Thyroid gland (tissue), 4 donors: ENCODE data around the gene PANX2.

Experiments
- POLR2A ChIP-seq, 2 donors: fragments of 450-650 bp; IDR thresholded peaks; one replicate each; pipeline ENCODE4 v1.6.1; 2017; ENCODE audit warnings: antibody characterized with exemption in 2 of 2, mild to moderate bottlenecking in 2 of 2, moderate library complexity in 1 of 2
- TF ChIP-seq, protein P1 (sequence below), 6 experiments: fragments of 200-600 bp in 3 of 6; fragments of 450-650 bp in 3 of 6; sonication (generic) in 3 of 6; IDR thresholded peaks; one replicate each; pipeline ENCODE4 v1.5.1; 2016 to 2019; ENCODE audit warnings: antibody characterized with exemption in 6 of 6, mild to moderate bottlenecking in 2 of 6, inconsistent platforms in 1 of 6, moderate library complexity in 1 of 6

DNA sequence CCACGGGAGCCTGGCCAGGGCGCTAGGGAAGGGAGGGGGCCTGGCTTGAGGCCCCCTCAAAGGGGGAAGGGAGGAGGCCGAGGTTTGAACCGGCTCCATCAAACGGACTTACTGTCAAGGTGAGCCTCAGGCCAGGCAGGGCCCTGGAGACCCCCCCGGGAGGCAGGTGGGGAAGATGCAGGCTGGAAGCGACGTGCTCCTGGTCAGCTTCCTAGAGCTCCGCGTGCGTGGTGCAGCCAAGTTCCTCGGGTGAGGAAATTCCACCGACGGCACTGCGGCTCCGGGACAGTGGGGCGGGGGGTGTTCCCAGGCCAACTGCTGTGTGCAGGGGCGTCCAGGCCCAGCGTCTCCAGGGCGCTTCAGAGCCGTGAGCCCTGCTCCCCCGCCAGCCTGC is 7.9 kb downstream of the PANX2 start:
- TF ChIP-seq, protein P1, sequence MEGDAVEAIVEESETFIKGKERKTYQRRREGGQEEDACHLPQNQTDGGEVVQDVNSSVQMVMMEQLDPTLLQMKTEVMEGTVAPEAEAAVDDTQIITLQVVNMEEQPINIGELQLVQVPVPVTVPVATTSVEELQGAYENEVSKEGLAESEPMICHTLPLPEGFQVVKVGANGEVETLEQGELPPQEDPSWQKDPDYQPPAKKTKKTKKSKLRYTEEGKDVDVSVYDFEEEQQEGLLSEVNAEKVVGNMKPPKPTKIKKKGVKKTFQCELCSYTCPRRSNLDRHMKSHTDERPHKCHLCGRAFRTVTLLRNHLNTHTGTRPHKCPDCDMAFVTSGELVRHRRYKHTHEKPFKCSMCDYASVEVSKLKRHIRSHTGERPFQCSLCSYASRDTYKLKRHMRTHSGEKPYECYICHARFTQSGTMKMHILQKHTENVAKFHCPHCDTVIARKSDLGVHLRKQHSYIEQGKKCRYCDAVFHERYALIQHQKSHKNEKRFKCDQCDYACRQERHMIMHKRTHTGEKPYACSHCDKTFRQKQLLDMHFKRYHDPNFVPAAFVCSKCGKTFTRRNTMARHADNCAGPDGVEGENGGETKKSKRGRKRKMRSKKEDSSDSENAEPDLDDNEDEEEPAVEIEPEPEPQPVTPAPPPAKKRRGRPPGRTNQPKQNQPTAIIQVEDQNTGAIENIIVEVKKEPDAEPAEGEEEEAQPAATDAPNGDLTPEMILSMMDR (IDR thresholded peaks at IDR 0.05) = no peak
- TF ChIP-seq POLR2A (IDR thresholded peaks at IDR 0.05) = no peak
